Activated CD4-positive, alpha-beta T cell treated with anti-CD3 and anti-CD28 coated beads, Interleukin-2, amount 10 ng/mL, durations not matched to agents 7 days and 5 days (primary cell): Measurements from ENCODE around the gene NAA35. TPM values are rescaled to one million over a fixed set of nuclear protein-coding genes. Genes with fewer than 3 reads are reported as not detected.
A peak's percentile ranks its signal among the peaks of the same experiment; 100 is the strongest.
"Not testable (repeated sequence)": the region's sequence is repeated elsewhere in the genome, so short reads cannot be mapped to it uniquely, and the experiment has no call there.

ENCODE experiments used
- CTCF ChIA-PET: fragments of 350-600 bp; sonication (Branson Sonifier 250); formaldehyde crosslinking; loops from one replicate; lab custom pipeline; 2021; ENCODE audit warnings: antibody characterized with exemption; lab: Charles Lee
- POLR2A ChIA-PET: fragments of 350-600 bp; sonication (Branson Sonifier 250); formaldehyde crosslinking; loops from one replicate; lab custom pipeline; 2021; ENCODE audit warnings: antibody characterized with exemption; lab: Charles Lee
- DNase-seq: peaks from one replicate; pipeline ENCODE4 v3.0.0-alpha.2; 2020
- H3K27ac Mint-ChIP-seq: one replicate; pipeline ENCODE4 v1.8.0; 2021; ENCODE audit warnings: mild to moderate bottlenecking, moderate library complexity, mixed read lengths
- H3K27me3 Mint-ChIP-seq: one replicate; pipeline ENCODE4 v1.8.0; 2021; ENCODE audit warnings: mixed read lengths
- H3K36me3 Mint-ChIP-seq: one replicate; pipeline ENCODE4 v1.8.0; 2021; ENCODE audit warnings: low read depth, mixed read lengths
- H3K4me1 Mint-ChIP-seq: one replicate; pipeline ENCODE4 v1.8.0; 2021; ENCODE audit warnings: mixed read lengths
- H3K4me3 Mint-ChIP-seq: one replicate; pipeline ENCODE4 v1.8.0; 2021; ENCODE audit warnings: mild to moderate bottlenecking, moderate library complexity, mixed read lengths
- H3K9me3 Mint-ChIP-seq: one replicate; pipeline ENCODE4 v1.8.0; 2021; ENCODE audit warnings: mixed read lengths
- total RNA-seq, 2 experiments: library from RNA; stranded (reverse); gene quantifications; one replicate each; pipeline ENCODE4 v1.2.3, GENCODE V29; 2021

The NAA35 gene
- total RNA-seq, 2 experiments from 2014 or later = 20.9 to 22.4 TPM

GRCh38 chr9:85927076-85927475 lies 13.9 kb upstream of the NAA35 start:
- peaks cover 21% of the 10 kb centered on the region for H3K27me3 Mint-ChIP-seq
- H3K36me3 Mint-ChIP-seq = no peaks in the 10 kb centered on the region
- H3K9me3 Mint-ChIP-seq = no peaks in the 10 kb centered on the region
- no peaks in the 10 kb centered on the region for H3K4me1 Mint-ChIP-seq
- no peak overlapping the region for H3K27ac Mint-ChIP-seq
- ChIA-PET POLR2A (no interaction called here), CTCF (no interaction called here)
- DNase-seq = no peak
- no peak overlapping the region for H3K4me3 Mint-ChIP-seq

- POLR2A ChIA-PET = no interaction called here
- Mint-ChIP-seq H3K36me3 (no peaks in the 10 kb centered on the region), H3K9me3 (no peaks in the 10 kb centered on the region), H3K4me3 (no peak overlapping the region), H3K4me1 (no peaks in the 10 kb centered on the region), H3K27ac (no peak overlapping the region), H3K27me3 (peaks cover 18% of the 10 kb centered on the region)
- CTCF ChIA-PET = interaction anchor here (1.2 kb wide), 1 partner anchor 9 kb away, joined by 3 read pairs; the partner anchor contains the start of gene NAA35
- DNase-seq = no peak
Observed at GRCh38 chr9:85931495-85931894, 9.5 kb upstream of the NAA35 start.

- H3K9me3 Mint-ChIP-seq, H3K4me3 Mint-ChIP-seq, POLR2A ChIA-PET, CTCF ChIA-PET, DNase-seq, H3K27me3 Mint-ChIP-seq, H3K36me3 Mint-ChIP-seq: not testable (repeated sequence)
- Mint-ChIP-seq H3K27ac (peak overlapping the region; percentile 68), H3K4me1 (peaks cover 21% of the 10 kb centered on the region)
Observed at GRCh38 chr9:85935950-85936349, 5.0 kb upstream of the NAA35 start.

- no peak overlapping the region for H3K4me3 Mint-ChIP-seq
- no peaks in the 10 kb centered on the region for H3K27me3 Mint-ChIP-seq
- DNase-seq = no peak
- POLR2A ChIA-PET = no interaction called here
- CTCF ChIA-PET = interaction anchor here (1.2 kb wide), 1 partner anchor 8 kb away, joined by 3 read pairs; no protein-coding TSS in a partner anchor
- peak overlapping the region; percentile 94 for H3K27ac Mint-ChIP-seq
- H3K4me1 Mint-ChIP-seq = peaks cover 21% of the 10 kb centered on the region
- no peaks in the 10 kb centered on the region for H3K9me3 Mint-ChIP-seq
- no peaks in the 10 kb centered on the region for H3K36me3 Mint-ChIP-seq
Observed at GRCh38 chr9:85940275-85940831, 593 bp upstream of the NAA35 start.

- H3K27ac Mint-ChIP-seq = peak overlapping the region; percentile 76
- H3K4me1 Mint-ChIP-seq = peaks cover 25% of the 10 kb centered on the region
- ChIA-PET CTCF (interaction anchor here (1.3 kb wide), 1 partner anchor 17 kb away, joined by 4 read pairs; no protein-coding TSS in a partner anchor), POLR2A (no interaction called here)
- DNase-seq = no peak
- H3K27me3 Mint-ChIP-seq = no peaks in the 10 kb centered on the region
- no peak overlapping the region for H3K4me3 Mint-ChIP-seq
- peaks cover 6% of the 10 kb centered on the region for H3K36me3 Mint-ChIP-seq
- no peaks in the 10 kb centered on the region for H3K9me3 Mint-ChIP-seq
Observed at GRCh38 chr9:85941622-85941940, 635 bp downstream of the NAA35 start.

GRCh38 chr9:85941966-85942912 lies 1.3 kb downstream of the NAA35 start:
- POLR2A ChIA-PET = no interaction called here
- Mint-ChIP-seq H3K36me3 (peaks cover 11% of the 10 kb centered on the region), H3K9me3 (no peaks in the 10 kb centered on the region), H3K27me3 (no peaks in the 10 kb centered on the region), H3K27ac (peak overlapping the region; percentile 76), H3K4me1 (peaks cover 23% of the 10 kb centered on the region), H3K4me3 (no peak overlapping the region)
- CTCF ChIA-PET = interaction anchor here (1.3 kb wide), 1 partner anchor 16 kb away, joined by 4 read pairs; no protein-coding TSS in a partner anchor
- DNase-seq = no peak

GRCh38 chr9:85942913-85943709 lies 2.2 kb downstream of the NAA35 start:
- Mint-ChIP-seq H3K4me1 (peaks cover 18% of the 10 kb centered on the region), H3K9me3 (no peaks in the 10 kb centered on the region), H3K27ac (no peak overlapping the region), H3K27me3 (no peaks in the 10 kb centered on the region), H3K36me3 (peaks cover 18% of the 10 kb centered on the region), H3K4me3 (no peak overlapping the region)
- DNase-seq = no peak
- ChIA-PET CTCF (no interaction called here), POLR2A (no interaction called here)

GRCh38 chr9:85943757-85944430 lies 2.9 kb downstream of the NAA35 start:
- H3K27ac Mint-ChIP-seq = no peak overlapping the region
- no peaks in the 10 kb centered on the region for H3K27me3 Mint-ChIP-seq
- H3K4me3 Mint-ChIP-seq = no peak overlapping the region
- H3K9me3 Mint-ChIP-seq = no peaks in the 10 kb centered on the region
- H3K36me3 Mint-ChIP-seq = peaks cover 24% of the 10 kb centered on the region
- DNase-seq = no peak
- POLR2A ChIA-PET = no interaction called here
- H3K4me1 Mint-ChIP-seq = peaks cover 19% of the 10 kb centered on the region
- CTCF ChIA-PET = no interaction called here

GRCh38 chr9:85944672-85945071 lies 3.7 kb downstream of the NAA35 start:
- H3K27me3 Mint-ChIP-seq = no peaks in the 10 kb centered on the region
- H3K4me1 Mint-ChIP-seq = peaks cover 21% of the 10 kb centered on the region
- no peaks in the 10 kb centered on the region for H3K9me3 Mint-ChIP-seq
- ChIA-PET CTCF (no interaction called here), POLR2A (no interaction called here)
- peaks cover 31% of the 10 kb centered on the region for H3K36me3 Mint-ChIP-seq
- no peak overlapping the region for H3K4me3 Mint-ChIP-seq
- DNase-seq = no peak
- H3K27ac Mint-ChIP-seq = no peak overlapping the region

- no peak overlapping the region for H3K27ac Mint-ChIP-seq
- no peak for DNase-seq
- H3K36me3 Mint-ChIP-seq = peaks cover 60% of the 10 kb centered on the region
- H3K4me1 Mint-ChIP-seq = peaks cover 17% of the 10 kb centered on the region
- no peaks in the 10 kb centered on the region for H3K9me3 Mint-ChIP-seq
- no peaks in the 10 kb centered on the region for H3K27me3 Mint-ChIP-seq
- CTCF ChIA-PET = no interaction called here
- H3K4me3 Mint-ChIP-seq = no peak overlapping the region
- POLR2A ChIA-PET = no interaction called here
Observed at GRCh38 chr9:85949586-85950335, 8.8 kb downstream of the NAA35 start.

- POLR2A ChIA-PET = no interaction called here
- Mint-ChIP-seq H3K9me3 (no peaks in the 10 kb centered on the region), H3K27me3 (no peaks in the 10 kb centered on the region), H3K27ac (no peak overlapping the region), H3K4me1 (peaks cover 11% of the 10 kb centered on the region), H3K36me3 (peaks cover 44% of the 10 kb centered on the region), H3K4me3 (no peak overlapping the region)
- CTCF ChIA-PET = interaction anchor here (1.1 kb wide), 1 partner anchor 13 kb away, joined by 4 read pairs; no protein-coding TSS in a partner anchor
- no peak for DNase-seq
Observed at GRCh38 chr9:85959955-85960354, 19.0 kb downstream of the NAA35 start.

GRCh38 chr9:85960688-85961093 lies 19.7 kb downstream of the NAA35 start:
- Mint-ChIP-seq H3K36me3 (peaks cover 51% of the 10 kb centered on the region), H3K4me1 (peaks cover 11% of the 10 kb centered on the region), H3K9me3 (no peaks in the 10 kb centered on the region), H3K27ac (no peak overlapping the region), H3K4me3 (no peak overlapping the region), H3K27me3 (no peaks in the 10 kb centered on the region)
- CTCF ChIA-PET = no interaction called here
- DNase-seq = no peak
- POLR2A ChIA-PET = no interaction called here
